ENCODE results near the gene SURF1. TPM values are rescaled to one million over a fixed set of nuclear protein-coding genes. Genes with fewer than 3 reads are reported as not detected.

The SURF1 gene, protein sequence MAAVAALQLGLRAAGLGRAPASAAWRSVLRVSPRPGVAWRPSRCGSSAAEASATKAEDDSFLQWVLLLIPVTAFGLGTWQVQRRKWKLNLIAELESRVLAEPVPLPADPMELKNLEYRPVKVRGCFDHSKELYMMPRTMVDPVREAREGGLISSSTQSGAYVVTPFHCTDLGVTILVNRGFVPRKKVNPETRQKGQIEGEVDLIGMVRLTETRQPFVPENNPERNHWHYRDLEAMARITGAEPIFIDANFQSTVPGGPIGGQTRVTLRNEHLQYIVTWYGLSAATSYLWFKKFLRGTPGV
- total RNA-seq, result 10 to 100 TPM; 50.4 to 86.4 (median 69.2) TPM

DNA sequence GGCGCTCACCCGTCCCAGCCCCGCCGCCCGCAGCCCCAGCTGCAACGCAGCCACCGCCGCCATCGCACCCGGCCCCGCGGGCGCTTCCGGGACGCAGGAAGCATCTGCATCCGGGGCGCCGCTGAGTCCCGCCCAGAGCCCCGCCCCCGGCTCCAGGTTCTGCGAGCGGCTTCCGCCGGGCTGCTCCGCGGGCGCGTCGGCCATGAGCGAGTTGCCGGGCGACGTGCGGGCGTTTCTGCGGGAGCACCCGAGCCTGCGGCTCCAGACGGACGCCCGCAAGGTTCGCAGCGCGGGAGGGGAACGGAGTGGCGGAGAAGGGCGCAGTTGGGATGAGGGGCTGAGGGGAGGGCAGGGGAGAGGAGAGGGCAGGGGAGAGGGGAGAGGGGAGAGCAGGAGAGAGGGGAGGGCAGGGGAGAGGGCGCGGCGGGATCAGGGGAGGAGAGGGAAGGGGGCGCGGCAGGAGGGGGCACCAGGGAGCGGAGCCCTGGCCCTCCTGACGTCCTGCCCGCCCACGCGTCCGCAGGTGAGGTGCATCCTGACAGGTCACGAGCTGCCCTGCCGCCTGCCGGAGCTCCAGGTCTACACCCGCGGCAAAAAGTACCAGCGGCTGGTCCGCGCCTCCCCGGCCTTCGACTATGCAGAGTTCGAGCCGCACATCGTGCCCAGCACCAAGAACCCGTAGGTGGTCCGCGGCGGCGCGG is at the start of gene SURF1, which contains the start of gene SURF2:
Gene SURF1 (minus strand): TSS at position 97 of the 701 bp plus-strand sequence. CDS start 34 bp downstream, at position 63.
Gene SURF2 (plus strand): TSS at position 160 of the 701 bp plus-strand sequence. CDS start 43 bp downstream, at position 203.
- intact Hi-C loops (cut with DNase I), result no loop called here
- TF ChIP-seq, protein P1, sequence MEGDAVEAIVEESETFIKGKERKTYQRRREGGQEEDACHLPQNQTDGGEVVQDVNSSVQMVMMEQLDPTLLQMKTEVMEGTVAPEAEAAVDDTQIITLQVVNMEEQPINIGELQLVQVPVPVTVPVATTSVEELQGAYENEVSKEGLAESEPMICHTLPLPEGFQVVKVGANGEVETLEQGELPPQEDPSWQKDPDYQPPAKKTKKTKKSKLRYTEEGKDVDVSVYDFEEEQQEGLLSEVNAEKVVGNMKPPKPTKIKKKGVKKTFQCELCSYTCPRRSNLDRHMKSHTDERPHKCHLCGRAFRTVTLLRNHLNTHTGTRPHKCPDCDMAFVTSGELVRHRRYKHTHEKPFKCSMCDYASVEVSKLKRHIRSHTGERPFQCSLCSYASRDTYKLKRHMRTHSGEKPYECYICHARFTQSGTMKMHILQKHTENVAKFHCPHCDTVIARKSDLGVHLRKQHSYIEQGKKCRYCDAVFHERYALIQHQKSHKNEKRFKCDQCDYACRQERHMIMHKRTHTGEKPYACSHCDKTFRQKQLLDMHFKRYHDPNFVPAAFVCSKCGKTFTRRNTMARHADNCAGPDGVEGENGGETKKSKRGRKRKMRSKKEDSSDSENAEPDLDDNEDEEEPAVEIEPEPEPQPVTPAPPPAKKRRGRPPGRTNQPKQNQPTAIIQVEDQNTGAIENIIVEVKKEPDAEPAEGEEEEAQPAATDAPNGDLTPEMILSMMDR (IDR thresholded peaks at IDR 0.05), result no peak
- TF ChIP-seq POLR2A (IDR thresholded peaks at IDR 0.05; ENCODE audit: low read depth) (no peak), POLR2AphosphoS5 (IDR thresholded peaks at IDR 0.05) (peak; percentile 77 to 88), EP300 (IDR thresholded peaks at IDR 0.05) (no peak)
- WGBS, result 0% methylated on average over 13 of the region's 78 CpGs
- Histone ChIP-seq H3K27me3 (no peaks in the 10 kb centered on the region), H3K4me1 (peaks cover 27 to 40% (median 36%) of the 10 kb centered on the region in 4 donors), H3K4me3 (peak within 1 kb of the TSS; percentile 81 to 88 (median 85)), H3K27ac (replicated peaks in 1 of 4) (peak within 1 kb of the TSS; percentile 67 to 90 (median 78)), H3K36me3 (peaks cover 25 to 59% (median 47%) of the 10 kb centered on the region in 4 donors), H3K9me3 (no peaks in the 10 kb centered on the region)
- DNase-seq (ENCODE audit: extremely low spot score), result peak; percentile 96

DNA sequence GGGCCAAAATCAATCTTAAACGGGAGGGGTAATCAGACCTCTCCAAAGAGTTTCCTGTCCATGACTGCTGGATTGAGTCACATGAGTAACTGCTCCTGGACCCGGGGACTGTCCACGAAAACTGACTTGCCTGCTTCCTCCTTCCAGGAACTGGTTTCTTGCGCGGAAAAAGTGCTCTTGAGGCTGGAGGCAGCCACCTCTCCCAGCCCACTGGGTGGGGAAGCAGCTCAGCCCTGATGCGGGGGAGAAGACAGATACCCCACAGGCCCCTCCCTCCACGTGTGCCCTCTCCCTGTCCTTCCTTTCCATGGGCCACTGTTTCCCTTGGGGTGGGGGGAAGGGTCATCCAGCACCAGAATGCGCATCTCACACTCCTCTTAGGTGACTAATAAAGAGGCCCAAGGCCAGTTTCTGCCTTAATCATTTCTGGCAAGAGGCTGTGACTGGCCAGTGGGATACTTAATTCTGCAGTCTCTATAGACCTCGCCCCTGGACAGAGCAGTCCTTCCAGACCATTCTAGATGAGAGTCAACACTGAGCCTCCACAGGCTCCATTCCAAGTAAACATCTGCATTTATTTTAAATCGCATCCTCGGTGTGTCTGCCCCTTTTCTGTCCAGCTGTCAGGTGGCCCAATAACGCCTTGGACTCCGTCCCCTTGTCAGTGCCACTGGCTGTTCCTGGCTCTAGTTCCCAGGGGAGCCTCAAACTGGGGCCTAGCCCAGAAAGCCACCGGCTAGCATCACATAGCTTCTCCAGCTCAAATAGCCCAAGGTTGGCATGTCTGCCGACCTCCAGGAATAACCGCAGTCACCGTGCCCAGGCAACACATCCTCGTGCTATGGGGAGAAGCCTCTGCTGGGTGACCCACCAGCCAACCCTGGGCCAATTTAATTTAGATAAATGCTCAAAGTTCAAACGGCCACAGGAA is 49.5 kb upstream of the SURF1 start:
- TF ChIP-seq, protein P1 (IDR thresholded peaks at IDR 0.05), result no peak
- TF ChIP-seq POLR2AphosphoS5 (IDR thresholded peaks at IDR 0.05) (no peak), EP300 (IDR thresholded peaks at IDR 0.05) (no peak), POLR2A (IDR thresholded peaks at IDR 0.05; ENCODE audit: low read depth) (no peak)
- intact Hi-C loops (cut with DNase I), result loop anchor here (2.0 kb wide), 1 partner anchor 81 kb away; no protein-coding TSS in a partner anchor
- WGBS, result 65% methylated on average over 16 of the region's 19 CpGs
- Histone ChIP-seq H3K4me1 (peaks cover 0 to 15% (median 3%) of the 10 kb centered on the region in 4 donors), H3K27ac (replicated peaks in 1 of 4) (no peak overlapping the region), H3K36me3 (peaks cover 25 to 90% (median 73%) of the 10 kb centered on the region in 4 donors), H3K9me3 (no peaks in the 10 kb centered on the region), H3K27me3 (no peaks in the 10 kb centered on the region), H3K4me3 (no peak overlapping the region)
- DNase-seq (ENCODE audit: extremely low spot score), result no peak

DNA sequence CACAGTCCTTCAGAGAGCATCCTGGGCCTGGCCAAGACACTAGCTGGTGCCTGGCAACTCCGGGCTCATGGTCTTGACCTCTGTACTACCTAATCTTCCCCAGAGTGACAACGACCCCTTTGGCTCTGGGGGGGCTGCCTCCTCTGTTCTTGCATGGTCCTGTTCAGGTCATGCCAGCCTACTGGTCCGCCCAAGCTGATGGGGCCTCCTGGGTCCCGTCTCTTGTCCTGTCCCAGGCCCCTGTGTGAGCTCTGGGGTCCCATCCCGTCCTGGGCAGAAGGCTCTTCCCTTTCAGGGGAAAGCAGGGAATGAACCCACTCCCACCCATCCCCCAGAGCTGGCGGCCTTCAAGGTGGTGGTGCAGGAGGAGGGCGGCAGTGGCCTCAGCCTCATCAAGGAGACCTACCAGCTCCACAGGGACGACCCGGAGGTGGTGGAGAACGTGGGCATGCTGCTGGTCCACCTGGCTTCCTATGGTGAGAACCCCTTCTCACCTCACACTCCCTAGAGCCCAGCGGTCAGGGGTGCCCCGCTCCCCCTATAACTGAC is 48.2 kb upstream of the SURF1 start:
- 81% methylated on average over 5 of the region's 12 CpGs for WGBS
- H3K36me3 ChIP-seq, result peaks cover 12 to 84% (median 64%) of the 10 kb centered on the region in 4 donors
- no peak overlapping the region for H3K4me3 ChIP-seq
- H3K27ac ChIP-seq (replicated peaks in 1 of 4), result no peak overlapping the region
- peaks cover 0 to 15% (median 3%) of the 10 kb centered on the region in 4 donors for H3K4me1 ChIP-seq
- intact Hi-C loops (cut with DNase I), result no loop called here
- no peak for DNase-seq (ENCODE audit: extremely low spot score)
- H3K9me3 ChIP-seq, result no peaks in the 10 kb centered on the region
- no peaks in the 10 kb centered on the region for H3K27me3 ChIP-seq
- no peak for TF ChIP-seq POLR2A (IDR thresholded peaks at IDR 0.05; ENCODE audit: low read depth)
- no peak for TF ChIP-seq POLR2AphosphoS5 (IDR thresholded peaks at IDR 0.05)
- TF ChIP-seq EP300 (IDR thresholded peaks at IDR 0.05), result no peak
- TF ChIP-seq, protein P1 (IDR thresholded peaks at IDR 0.05), result no peak

DNA sequence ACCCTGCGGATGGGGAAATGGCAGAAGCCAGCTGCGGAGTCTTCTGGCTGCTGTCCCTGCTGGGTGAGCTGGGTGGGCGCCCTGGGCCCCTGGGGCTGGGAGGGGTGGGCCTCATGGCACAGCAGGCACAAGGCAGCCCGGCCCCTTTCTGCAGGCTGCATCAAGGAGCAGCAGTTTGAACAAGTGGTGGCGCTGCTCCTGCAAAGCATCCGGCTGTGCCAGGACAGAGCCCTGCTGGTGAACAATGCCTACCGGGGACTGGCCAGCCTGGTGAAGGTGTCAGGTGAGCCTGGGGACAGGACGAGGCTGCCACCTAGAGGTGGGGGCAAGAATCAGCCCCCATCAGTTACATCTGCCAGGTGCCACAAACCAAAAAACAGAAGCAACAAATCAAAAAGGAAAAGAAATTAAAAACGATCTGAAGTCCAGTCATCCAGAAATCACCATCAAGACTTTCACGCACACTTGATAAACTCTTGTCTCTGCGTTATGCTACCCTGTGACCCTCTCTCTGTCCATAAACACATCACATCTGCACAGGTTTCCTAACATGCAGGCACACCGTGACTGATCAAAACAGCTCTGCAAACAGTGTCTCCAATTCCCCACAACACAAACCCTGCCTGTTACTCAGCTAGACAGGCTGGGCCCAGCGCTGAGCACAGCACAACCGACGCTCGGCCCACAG is 47.6 kb upstream of the SURF1 start:
- WGBS, result 79% methylated on average over 14 of the region's 16 CpGs
- H3K4me3 ChIP-seq, result no peak overlapping the region
- peaks cover 0 to 15% (median 3%) of the 10 kb centered on the region in 4 donors for H3K4me1 ChIP-seq
- H3K27me3 ChIP-seq, result no peaks in the 10 kb centered on the region
- no peak for DNase-seq (ENCODE audit: extremely low spot score)
- no peaks in the 10 kb centered on the region for H3K9me3 ChIP-seq
- H3K27ac ChIP-seq (replicated peaks in 1 of 4), result no peak overlapping the region
- no peak for TF ChIP-seq EP300 (IDR thresholded peaks at IDR 0.05)
- TF ChIP-seq POLR2A (IDR thresholded peaks at IDR 0.05; ENCODE audit: low read depth), result no peak
- TF ChIP-seq, protein P1 (IDR thresholded peaks at IDR 0.05), result peak; percentile 12 to 54 (median 35)
- TF ChIP-seq POLR2AphosphoS5 (IDR thresholded peaks at IDR 0.05), result no peak
- intact Hi-C loops (cut with DNase I), result no loop called here
- peaks cover 10 to 78% (median 58%) of the 10 kb centered on the region in 4 donors for H3K36me3 ChIP-seq

Data from esophagus muscularis mucosa (tissue), 4 donors.